ENCODE data around the gene ELMO1. TPM values are rescaled to one million over a fixed set of nuclear protein-coding genes. Genes with fewer than 3 reads are reported as not detected.

ELMO1 gene
- total RNA-seq, 1 experiment from 2014 or later = 7.8 TPM

DNA sequence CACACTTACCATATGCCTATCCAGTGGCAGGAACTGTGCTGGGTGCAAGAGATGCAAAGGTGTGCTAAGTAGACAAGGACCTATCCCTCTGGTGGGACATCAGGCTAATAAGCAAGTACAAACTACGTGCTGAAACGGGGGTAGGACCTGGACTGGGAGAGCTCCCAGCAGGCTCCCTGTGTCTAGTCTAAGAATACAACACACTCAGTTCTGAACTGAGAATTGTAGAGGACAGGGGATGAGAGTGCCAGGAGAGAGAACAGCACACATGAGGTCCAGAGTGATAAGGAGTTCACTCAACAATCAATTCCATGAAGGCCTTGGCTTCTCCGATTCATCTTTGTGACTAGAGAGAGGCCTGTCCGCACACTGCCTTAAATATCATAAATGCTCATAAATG, 253.7 kb downstream of the ELMO1 start:
- no peak overlapping the region for H3K27ac Mint-ChIP-seq
- H3K79me2 ChIP-seq (ENCODE audit: insufficient read depth, low read length) = no peaks in the 10 kb centered on the region
- no peak overlapping the region for H3K18ac ChIP-seq (ENCODE audit: insufficient read length, low read depth, low read length)
- no peak overlapping the region for H3K23ac ChIP-seq (ENCODE audit: insufficient read length, low read depth, low read length)
- no peak overlapping the region for H3K56ac ChIP-seq (ENCODE audit: insufficient read length, low read depth, low read length)
- TF ChIP-seq, protein P1, sequence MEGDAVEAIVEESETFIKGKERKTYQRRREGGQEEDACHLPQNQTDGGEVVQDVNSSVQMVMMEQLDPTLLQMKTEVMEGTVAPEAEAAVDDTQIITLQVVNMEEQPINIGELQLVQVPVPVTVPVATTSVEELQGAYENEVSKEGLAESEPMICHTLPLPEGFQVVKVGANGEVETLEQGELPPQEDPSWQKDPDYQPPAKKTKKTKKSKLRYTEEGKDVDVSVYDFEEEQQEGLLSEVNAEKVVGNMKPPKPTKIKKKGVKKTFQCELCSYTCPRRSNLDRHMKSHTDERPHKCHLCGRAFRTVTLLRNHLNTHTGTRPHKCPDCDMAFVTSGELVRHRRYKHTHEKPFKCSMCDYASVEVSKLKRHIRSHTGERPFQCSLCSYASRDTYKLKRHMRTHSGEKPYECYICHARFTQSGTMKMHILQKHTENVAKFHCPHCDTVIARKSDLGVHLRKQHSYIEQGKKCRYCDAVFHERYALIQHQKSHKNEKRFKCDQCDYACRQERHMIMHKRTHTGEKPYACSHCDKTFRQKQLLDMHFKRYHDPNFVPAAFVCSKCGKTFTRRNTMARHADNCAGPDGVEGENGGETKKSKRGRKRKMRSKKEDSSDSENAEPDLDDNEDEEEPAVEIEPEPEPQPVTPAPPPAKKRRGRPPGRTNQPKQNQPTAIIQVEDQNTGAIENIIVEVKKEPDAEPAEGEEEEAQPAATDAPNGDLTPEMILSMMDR (conservative IDR thresholded peaks at IDR 0.05) = no peak
- no peak overlapping the region for H3K4me2 ChIP-seq (ENCODE audit: insufficient read depth, insufficient read length, low read length)
- H3K9me3 ChIP-seq (ENCODE audit: control insufficient read depth, low read depth, low read length) = no peaks in the 10 kb centered on the region
- no peaks in the 10 kb centered on the region for H3K27me3 Mint-ChIP-seq (ENCODE audit: low read depth)
- H4K5ac ChIP-seq (ENCODE audit: insufficient read length, low read depth, low read length) = no peak overlapping the region
- no peak overlapping the region for H3T11ph ChIP-seq (ENCODE audit: low read length)
- no peaks in the 10 kb centered on the region for H3K23me2 ChIP-seq (ENCODE audit: insufficient read length, low read depth, low read length, poor library complexity, severe bottlenecking)
- H3K4me1 Mint-ChIP-seq = peaks cover 2% of the 10 kb centered on the region in 2 experiments; a peak in 1 of 4 replicates
- H3K27me3 ChIP-seq (ENCODE audit: insufficient read depth, low read length) = no peaks in the 10 kb centered on the region
- H3K4me1 ChIP-seq (ENCODE audit: insufficient read depth, low read length) = no peaks in the 10 kb centered on the region
- DNase-seq = no peak
- H3K9me3 Mint-ChIP-seq = no peaks in the 10 kb centered on the region
- H2BK5ac ChIP-seq (ENCODE audit: insufficient read length, low read length) = no peak overlapping the region
- no peak overlapping the region for H3K4ac ChIP-seq (ENCODE audit: low read depth, low read length)
- H4K91ac ChIP-seq (ENCODE audit: insufficient read length, low read depth, low read length) = no peak overlapping the region
- no peaks in the 10 kb centered on the region for H3K79me1 ChIP-seq (ENCODE audit: insufficient read depth, low read depth, low read length, poor library complexity, severe bottlenecking)
- no peaks in the 10 kb centered on the region for H4K20me1 ChIP-seq (ENCODE audit: control insufficient read depth, insufficient read depth, insufficient read length)
- no peak overlapping the region for H3K14ac ChIP-seq (ENCODE audit: insufficient read depth, low read length)
- H3K27ac ChIP-seq (ENCODE audit: insufficient read length, low read depth, low read length) = no peak overlapping the region
- no peak overlapping the region for H2BK20ac ChIP-seq (ENCODE audit: low read depth, low read length, poor library complexity, severe bottlenecking)
- no peak overlapping the region for H3K4me3 Mint-ChIP-seq
- no peaks in the 10 kb centered on the region for H3K36me3 Mint-ChIP-seq (ENCODE audit: insufficient read depth in 1 of 3, low read depth in 3 of 3)
- no peak overlapping the region for H2AK5ac ChIP-seq (ENCODE audit: insufficient read length, low read length)
- H2AFZ ChIP-seq (ENCODE audit: low read length) = no peak overlapping the region
- WGBS (ENCODE audit: extremely low coverage, insufficient read length, low lambda C conversion rate) = no CpG with 5 or more reads among the region's 4 CpGs
- H4K8ac ChIP-seq (replicated peaks; ENCODE audit: insufficient read length, low read depth, low read length) = no peak overlapping the region
- H2BK120ac ChIP-seq (ENCODE audit: low read depth, low read length, poor library complexity, severe bottlenecking) = no peak overlapping the region
- no peak overlapping the region for H2BK12ac ChIP-seq (ENCODE audit: insufficient read length, low read depth, low read length)
- no peak overlapping the region for H3K9ac ChIP-seq (ENCODE audit: extremely low read depth, insufficient read length, low read length)
- no peak overlapping the region for H2BK15ac ChIP-seq (ENCODE audit: low read depth, low read length)
